Psoas muscle (tissue), 8 donors: Measurements from ENCODE around the gene BATF. TPM values are rescaled to one million over a fixed set of nuclear protein-coding genes. Genes with fewer than 3 reads are reported as not detected.

ENCODE experiments used
- ATAC-seq, 4 donors: fragments of 200-7000 bp; cut with Tn5 transposase; one replicate each; pipeline ENCODE4 v1.9.1; 2020; ENCODE audit warnings: moderate library complexity in 3 of 4, mild to moderate bottlenecking in 2 of 4
- DNase-seq, 2 donors: peaks; one replicate each; pipeline ENCODE4 v3.0.0-alpha.2; 2020
- H3K27ac ChIP-seq: fragments of 200-600 bp; one replicate; pipeline ENCODE4 v1.8.0; 2022
- H3K27me3 ChIP-seq, 3 donors: fragments of 200-600 bp in 1 of 3; one replicate each; pipeline versions ENCODE4 v1.6.1 to v1.8.0; 2013 to 2022; ENCODE audit warnings: low read length in 2 of 3, mild to moderate bottlenecking in 2 of 3, moderate library complexity in 1 of 3; ENCODE audit not compliant: insufficient read depth in 3 of 3
- H3K36me3 ChIP-seq, 2 donors: fragments of 200-600 bp in 1 of 2; one replicate each; pipeline versions ENCODE4 v1.6.1 to v1.8.0; 2013 to 2022; ENCODE audit warnings: low read depth in 1 of 2, mild to moderate bottlenecking in 1 of 2, moderate library complexity in 1 of 2; ENCODE audit not compliant: insufficient read depth in 1 of 2
- H3K4me1 ChIP-seq: fragments of 200-600 bp; one replicate; pipeline ENCODE4 v1.8.0; 2022
- H3K4me3 ChIP-seq: fragments of 200-600 bp; one replicate; pipeline ENCODE4 v1.8.0; 2022; ENCODE audit warnings: mild to moderate bottlenecking
- H3K9me3 ChIP-seq: fragments of 200-600 bp; one replicate; pipeline ENCODE4 v1.8.0; 2022
- CTCF ChIP-seq: fragments of 200-600 bp; IDR thresholded peaks from one replicate; pipeline ENCODE4 v1.8.0; 2022; ENCODE audit warnings: antibody characterized with exemption
- WGBS, 3 donors: extraction: QIAGEN DNeasy Blood & Tissue Kit; methylation state at CpG; one replicate each; pipeline versions ENCODE4 v1.1.6 to v1.1.7; 2013; 5-methylcytosine and 5-hydroxymethylcytosine counted together
- intact Hi-C, 2 donors: fragments of 100-400 bp; cut with DNase I; formaldehyde crosslinking; loops; one replicate each; pipeline versions ENCODE4 v1.11.0 to v1.14.2; 2022
- polyA plus RNA-seq, 3 donors: library from polyadenylated mRNA; stranded (reverse); fragments of 200-250 nt; gene quantifications; one replicate each; pipeline ENCODE4 v1.2.3, GENCODE V29; 2013
- total RNA-seq, 4 donors: library from RNA; stranded (reverse); fragmentation: NEBNext Ultra II Directional in 2 of 4; extraction: Animal tissue kit (Norgen Biotek cat#: 25700) in 2 of 4; gene quantifications; one replicate each; pipeline versions ENCODE4 v1.2.1 to v1.2.4, GENCODE V29; 2021 to 2023
- donor health status: healthy with polysubstance abuse.
- donor health status: DM: no; HTN: no; CAD: no; lungs with moderate emphysema.
- donor health status: Bipolar disorder and iron deficiency.
- donor health status: healthy.
- donor health status: DM: yes; HTN: yes; CAD: no.
- donor health status: DM: no; HTN: no; CAD: no.
- donor health status: DM: no; HTN: no; CAD: no.
- donor health status: DM: yes; HTN: yes; CAD: no.

The BATF gene
- total and polyA plus RNA-seq, 7 donors, result 0.29 to 0.86 (median 0.73) TPM; not detected in 1

DNA sequence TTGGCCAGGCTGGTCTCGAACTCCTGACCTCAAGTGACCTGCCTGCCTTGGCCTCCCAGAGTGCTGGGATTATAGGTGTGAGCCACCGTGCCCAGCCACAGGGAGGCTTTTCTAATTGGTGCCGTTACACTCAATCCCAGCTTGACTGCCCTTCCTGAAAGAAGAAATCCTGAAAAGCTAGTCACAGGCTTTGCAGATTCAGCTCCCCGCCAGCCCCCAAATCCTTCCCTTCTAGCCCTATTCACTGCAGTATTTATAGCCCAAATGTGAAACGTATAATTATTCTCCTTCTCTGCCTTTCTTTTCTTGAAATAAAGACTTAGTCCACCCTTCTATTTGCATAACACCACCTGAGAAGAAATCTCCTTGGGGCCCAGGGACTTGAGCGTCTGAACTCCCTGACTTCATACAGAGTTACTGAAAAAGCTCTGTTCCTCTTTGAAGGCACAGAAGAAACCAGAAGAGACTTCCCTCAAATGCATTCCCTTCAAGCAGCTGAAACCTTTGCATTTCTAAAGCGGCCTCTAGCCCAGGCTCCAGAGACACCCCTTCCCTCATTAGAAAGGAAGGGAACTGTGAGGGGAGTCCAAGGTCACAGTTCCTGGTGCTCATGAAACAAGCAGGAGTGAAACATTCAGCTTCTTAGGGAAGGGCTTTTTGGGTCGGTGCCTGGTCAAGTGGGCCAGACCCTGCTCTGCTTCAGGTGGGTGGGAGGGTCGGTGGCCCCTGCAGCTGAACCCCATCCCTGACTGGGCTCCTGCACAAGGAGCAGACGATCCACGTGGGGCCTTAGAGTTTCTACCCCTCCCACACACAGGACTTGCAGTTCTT is 42.3 kb upstream of the BATF start:
- H3K9me3 ChIP-seq, result no peaks in the 10 kb centered on the region
- peaks cover 0 to 17% of the 10 kb centered on the region in 2 donors for H3K36me3 ChIP-seq
- H3K4me3 ChIP-seq, result no peak overlapping the region
- H3K27ac ChIP-seq, result no peak overlapping the region
- WGBS, 3 donors, result 37 to 54% (median 41%) methylated on average over 11 of the region's 11 CpGs
- no peaks in the 10 kb centered on the region for H3K4me1 ChIP-seq
- ATAC-seq (no peak), DNase-seq (no peak)
- H3K27me3 ChIP-seq, result no peaks in the 10 kb centered on the region
- TF ChIP-seq CTCF, result no peak
- intact Hi-C loops, result no loop called here

DNA sequence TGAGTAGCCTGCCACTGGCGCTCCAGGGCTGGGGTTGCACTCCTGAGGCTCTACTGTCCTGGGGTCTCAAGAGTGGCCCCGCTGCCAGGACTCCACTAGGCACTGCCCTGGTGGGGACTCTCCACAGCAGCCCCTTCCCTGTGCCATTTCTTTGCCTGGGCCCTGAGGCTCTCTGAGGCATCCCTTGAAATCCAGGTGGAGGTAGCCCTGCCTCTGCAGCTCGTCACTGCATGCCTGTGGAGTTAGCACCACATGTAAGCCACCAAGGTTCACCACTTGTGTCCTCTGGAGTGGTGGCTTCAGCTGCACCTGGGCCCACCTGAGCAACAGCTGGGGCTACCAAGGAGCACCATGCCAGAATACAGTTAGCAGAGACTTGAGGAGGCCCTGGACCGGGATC is 39.9 kb upstream of the BATF start:
- no peak for TF ChIP-seq CTCF
- Histone ChIP-seq H3K4me3 (no peak overlapping the region), H3K4me1 (no peaks in the 10 kb centered on the region), H3K9me3 (no peaks in the 10 kb centered on the region), H3K27ac (no peak overlapping the region), H3K36me3 (no peaks in the 10 kb centered on the region), H3K27me3 (no peaks in the 10 kb centered on the region)
- intact Hi-C loops, result no loop called here
- peak in 1 of 4 donors; percentile 7 for ATAC-seq
- 94 to 98% (median 95%) methylated on average over 4 of the region's 4 CpGs for WGBS, 3 donors
- DNase-seq, result no peak

DNA sequence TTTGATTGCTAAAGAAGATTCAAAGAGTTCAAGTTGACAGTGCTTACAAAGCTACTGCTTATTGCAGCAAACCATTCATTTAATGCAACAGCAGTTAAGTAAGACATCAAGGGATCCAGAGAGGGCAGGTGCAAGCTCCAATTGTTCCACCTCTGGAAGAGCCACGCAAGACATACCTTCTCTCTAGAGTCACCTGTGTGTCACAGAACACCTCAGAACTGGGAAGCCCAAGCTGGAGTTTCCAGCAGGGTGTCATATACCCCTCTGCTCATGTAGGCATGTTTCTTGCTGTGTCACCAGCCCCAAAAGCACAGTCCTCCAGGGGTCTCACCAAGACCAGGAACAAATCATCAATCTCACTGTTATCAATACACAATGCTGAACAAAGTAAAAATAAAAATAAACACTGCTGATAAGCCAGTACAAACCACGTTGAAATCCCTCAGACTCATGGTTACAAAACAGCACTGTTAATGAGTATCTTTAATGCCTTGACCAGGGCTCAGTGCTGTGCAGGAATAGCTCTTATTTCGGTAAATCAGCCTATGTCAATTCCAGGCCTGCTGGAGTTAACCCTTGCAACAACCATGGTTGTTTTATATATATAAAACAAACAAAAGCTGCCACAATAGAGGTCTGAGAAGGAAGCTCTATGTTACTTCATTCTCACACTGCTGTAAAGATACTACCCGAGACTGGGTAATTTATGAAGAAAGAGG is 37.4 kb upstream of the BATF start:
- Histone ChIP-seq H3K4me3 (no peak overlapping the region), H3K4me1 (no peaks in the 10 kb centered on the region), H3K27me3 (no peaks in the 10 kb centered on the region), H3K36me3 (no peaks in the 10 kb centered on the region), H3K27ac (no peak overlapping the region), H3K9me3 (no peaks in the 10 kb centered on the region)
- TF ChIP-seq CTCF, result no peak
- 59 to 71% (median 63%) methylated on average over 4 of the region's 4 CpGs for WGBS, 3 donors
- intact Hi-C loops, result loop anchor here (5.0 kb wide), 2 partner anchors 53 to 353 kb away; no protein-coding TSS in a partner anchor
- ATAC-seq, result no peak
- DNase-seq, result no peak

- Histone ChIP-seq H3K4me3 (no peak overlapping the region), H3K27me3 (no peaks in the 10 kb centered on the region), H3K36me3 (no peaks in the 10 kb centered on the region), H3K27ac (no peak overlapping the region), H3K4me1 (no peaks in the 10 kb centered on the region), H3K9me3 (no peaks in the 10 kb centered on the region)
- ATAC-seq (no peak), DNase-seq (no peak)
- 63 to 71% (median 63%) methylated on average over 1 of the region's 1 CpG for WGBS, 3 donors
- TF ChIP-seq CTCF, result no peak
- intact Hi-C loops, result loop anchor here (5.0 kb wide), 2 partner anchors 54 to 354 kb away; no protein-coding TSS in a partner anchor
Observed at GRCh38 chr14:75486318-75486717, 36.0 kb upstream of the BATF start.
